Measurements from ENCODE around the gene HPGDS.

DNA sequence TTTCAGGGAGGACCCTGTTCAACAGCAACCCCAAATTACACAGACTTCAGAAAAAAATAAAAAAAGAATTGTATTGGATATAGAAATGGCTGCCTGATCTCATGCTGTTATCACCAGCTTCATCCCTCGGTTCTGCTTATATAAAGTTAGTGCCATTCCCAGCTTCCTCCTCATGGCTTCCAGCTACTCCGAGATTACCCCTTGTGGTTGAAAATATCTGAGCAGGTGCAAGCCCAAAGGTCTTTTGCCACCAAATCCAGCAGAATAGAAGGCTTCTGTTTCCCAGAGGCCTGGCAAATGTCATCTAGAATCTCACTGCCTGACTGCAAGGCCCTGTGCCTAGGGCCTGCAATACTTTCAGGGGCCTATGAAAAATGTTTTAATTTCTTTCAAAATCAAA lies 13.8 kb upstream of the HPGDS start:
- TF ChIP-seq, protein P1, sequence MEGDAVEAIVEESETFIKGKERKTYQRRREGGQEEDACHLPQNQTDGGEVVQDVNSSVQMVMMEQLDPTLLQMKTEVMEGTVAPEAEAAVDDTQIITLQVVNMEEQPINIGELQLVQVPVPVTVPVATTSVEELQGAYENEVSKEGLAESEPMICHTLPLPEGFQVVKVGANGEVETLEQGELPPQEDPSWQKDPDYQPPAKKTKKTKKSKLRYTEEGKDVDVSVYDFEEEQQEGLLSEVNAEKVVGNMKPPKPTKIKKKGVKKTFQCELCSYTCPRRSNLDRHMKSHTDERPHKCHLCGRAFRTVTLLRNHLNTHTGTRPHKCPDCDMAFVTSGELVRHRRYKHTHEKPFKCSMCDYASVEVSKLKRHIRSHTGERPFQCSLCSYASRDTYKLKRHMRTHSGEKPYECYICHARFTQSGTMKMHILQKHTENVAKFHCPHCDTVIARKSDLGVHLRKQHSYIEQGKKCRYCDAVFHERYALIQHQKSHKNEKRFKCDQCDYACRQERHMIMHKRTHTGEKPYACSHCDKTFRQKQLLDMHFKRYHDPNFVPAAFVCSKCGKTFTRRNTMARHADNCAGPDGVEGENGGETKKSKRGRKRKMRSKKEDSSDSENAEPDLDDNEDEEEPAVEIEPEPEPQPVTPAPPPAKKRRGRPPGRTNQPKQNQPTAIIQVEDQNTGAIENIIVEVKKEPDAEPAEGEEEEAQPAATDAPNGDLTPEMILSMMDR (optimal IDR thresholded peaks at IDR 0.05 in 1 of 3, IDR thresholded peaks at IDR 0.05 in 1 of 3, conservative IDR thresholded peaks at IDR 0.05 in 1 of 3; ENCODE audit: extremely low read depth in 1 of 3, insufficient read depth in 2 of 3, low read length in 3 of 3) = no peak
- TF ChIP-seq EZH2 (IDR thresholded peaks at IDR 0.05; ENCODE audit: low read length) = no peak

Data from keratinocyte (primary cell).